H1 (cell line): ENCODE results near the gene MAN1C1. TPM values are rescaled to one million over a fixed set of nuclear protein-coding genes. Genes with fewer than 3 reads are reported as not detected.

Source experiments
- CTCF ChIA-PET: fragments of 300-600 bp; sonication (Branson Sonifier 250); formaldehyde crosslinking; loops from one replicate; lab custom pipeline; 2021; ENCODE audit not compliant: partially characterized antibody; lab: Charles Lee
- POLR2A ChIA-PET: fragments of 300-600 bp; sonication (Branson Sonifier 250); formaldehyde crosslinking; loops from one replicate; lab custom pipeline; 2021; ENCODE audit warnings: inconsistent platforms; ENCODE audit not compliant: partially characterized antibody; lab: Charles Lee
- DNase-seq, 2 experiments: peaks; one replicate each; pipeline versions ENCODE4 v3.0.0 to v3.0.0-alpha.2; 2010 to 2022; ENCODE audit warnings: low spot score in 2 of 2, low read depth in 1 of 2, mixed read lengths in 1 of 2
- FAIRE-seq: peaks from 2 replicates; lab custom pipeline; 2011; peaks lifted over from hg19 to GRCh38; lab: Jason Lieb, UNC
- H2AFZ ChIP-seq: 2 replicates; pipeline ENCODE4 v1.8.1; 2012; ENCODE audit warnings: low read length, inconsistent platforms
- H2AK5ac ChIP-seq: 2 replicates; pipeline ENCODE4 v1.6.1; 2013; ENCODE audit warnings: low read depth, low read length
- H2BK120ac ChIP-seq: replicated peaks from 2 replicates; pipeline ENCODE3; 2013; ENCODE audit warnings: low read depth, low read length, inconsistent platforms
- H2BK12ac ChIP-seq: 2 replicates; pipeline ENCODE4 v1.6.1; 2013; ENCODE audit warnings: low read depth, low read length
- H2BK15ac ChIP-seq: 2 replicates; pipeline ENCODE4 v1.6.1; 2013; ENCODE audit warnings: low read length
- H2BK20ac ChIP-seq: 2 replicates; pipeline ENCODE4 v1.6.1; 2013; ENCODE audit warnings: low read length
- H2BK5ac ChIP-seq: 2 replicates; pipeline ENCODE4 v1.6.1; 2013; ENCODE audit warnings: low read depth, low read length
- H3K14ac ChIP-seq: 2 replicates; pipeline ENCODE4 v1.6.1; 2013; ENCODE audit warnings: inconsistent platforms; ENCODE audit not compliant: insufficient read length
- H3K18ac ChIP-seq: 2 replicates; pipeline ENCODE4 v1.6.1; 2013; ENCODE audit warnings: low read length; ENCODE audit errors: extremely low read depth
- H3K23ac ChIP-seq: 2 replicates; pipeline ENCODE4 v1.6.1; 2013; ENCODE audit warnings: inconsistent platforms; ENCODE audit not compliant: insufficient read length
- H3K23me2 ChIP-seq: 2 replicates; pipeline ENCODE4 v1.6.1; 2013; ENCODE audit warnings: low read depth, low read length
- H3K27ac ChIP-seq: 2 replicates; pipeline ENCODE4 v1.6.1; 2011; ENCODE audit warnings: low read depth, low read length, inconsistent platforms
- H3K27me3 ChIP-seq, 4 experiments: replicated peaks in 1 of 4; 1 replicate in 1 of 4; 2 replicates in 3 of 4; pipeline versions ENCODE4 v1.6.1 to v1.8.1; 2011 to 2013; ENCODE audit warnings: low read length in 3 of 4, mild to moderate bottlenecking in 3 of 4, inconsistent platforms in 2 of 4, mixed read lengths in 2 of 4, moderate library complexity in 1 of 4; ENCODE audit not compliant: control insufficient read depth in 3 of 4, insufficient read depth in 3 of 4; ENCODE audit errors: extremely low read depth in 1 of 4
- H3K36me3 ChIP-seq, 4 experiments: 2 replicates each; pipeline versions ENCODE4 v1.6.1 to v1.8.1; 2011 to 2013; ENCODE audit warnings: mild to moderate bottlenecking in 4 of 4, low read length in 3 of 4, moderate library complexity in 2 of 4, control low read depth in 1 of 4, inconsistent platforms in 1 of 4; ENCODE audit not compliant: insufficient read depth in 4 of 4, control insufficient read depth in 2 of 4
- H3K4ac ChIP-seq: replicated peaks from 2 replicates; pipeline ENCODE3; 2013; ENCODE audit warnings: low read length, low read depth, mixed read lengths, inconsistent platforms; ENCODE audit not compliant: insufficient read length
- H3K4me1 ChIP-seq, 4 experiments: replicated peaks in 1 of 4; 1 replicate in 1 of 4; 2 replicates in 3 of 4; pipeline versions ENCODE4 v1.6.1 to v1.8.1; 2011 to 2013; ENCODE audit warnings: low read length in 3 of 4, inconsistent platforms in 2 of 4, mixed read lengths in 1 of 4; ENCODE audit not compliant: insufficient read depth in 4 of 4, control insufficient read depth in 3 of 4
- H3K4me2 ChIP-seq, 2 experiments: 2 replicates each; pipeline versions ENCODE4 v1.6.1 to v1.8.1; 2011 to 2013; ENCODE audit warnings: low read depth in 2 of 2, low read length in 2 of 2, control low read depth in 1 of 2, inconsistent platforms in 1 of 2, mild to moderate bottlenecking in 1 of 2; ENCODE audit not compliant: insufficient read depth in 1 of 2
- H3K4me3 ChIP-seq, 4 experiments: fragments of 200-600, 300-600 bp in 1 of 4; sonication (generic), shearing (Covaris generic), sonication (Bioruptor Twin) in 1 of 4; 2 replicates each; pipeline versions ENCODE4 v1.5.1 to v1.8.1; 2011 to 2016; ENCODE audit warnings: low read length in 4 of 4, low read depth in 3 of 4, control low read depth in 2 of 4, inconsistent platforms in 2 of 4, mild to moderate bottlenecking in 2 of 4, mixed read lengths in 1 of 4, moderate library complexity in 1 of 4; ENCODE audit not compliant: insufficient read depth in 2 of 4; ENCODE audit errors: extremely low read depth in 1 of 4
- H3K56ac ChIP-seq: replicated peaks from 2 replicates; pipeline ENCODE3; 2013; ENCODE audit warnings: low read depth, mild to moderate bottlenecking, mixed read lengths, low read length, inconsistent platforms; ENCODE audit not compliant: insufficient read length
- H3K79me1 ChIP-seq: 2 replicates; pipeline ENCODE4 v1.6.1; 2013; ENCODE audit warnings: low read depth, low read length, control low read depth
- H3K79me2 ChIP-seq, 2 experiments: 2 replicates each; pipeline versions ENCODE4 v1.6.1 to v1.8.1; 2012 to 2013; ENCODE audit warnings: low read length in 2 of 2, mild to moderate bottlenecking in 2 of 2, inconsistent platforms in 1 of 2; ENCODE audit not compliant: insufficient read depth in 2 of 2, control insufficient read depth in 1 of 2
- H3K9ac ChIP-seq, 4 experiments: replicated peaks in 1 of 4; 1 replicate in 1 of 4; 2 replicates in 3 of 4; pipeline versions ENCODE4 v1.6.1 to v1.8.1; 2011 to 2013; ENCODE audit warnings: low read depth in 3 of 4, low read length in 3 of 4, control low read depth in 2 of 4, mild to moderate bottlenecking in 2 of 4, moderate library complexity in 2 of 4, inconsistent platforms in 1 of 4; ENCODE audit errors: extremely low read depth in 1 of 4
- H3K9me3 ChIP-seq, 2 experiments: 2 replicates each; pipeline versions ENCODE4 v1.6.1 to v1.8.1; 2012 to 2013; ENCODE audit warnings: mild to moderate bottlenecking in 2 of 2, moderate library complexity in 2 of 2, control low read depth in 1 of 2, inconsistent platforms in 1 of 2, low read depth in 1 of 2, low read length in 1 of 2, mixed read lengths in 1 of 2; ENCODE audit not compliant: insufficient read depth in 2 of 2
- H4K20me1 ChIP-seq, 2 experiments: replicated peaks in 1 of 2; 2 replicates each; pipeline versions ENCODE3 to v1.8.1; 2011 to 2013; ENCODE audit warnings: inconsistent platforms in 2 of 2, low read length in 2 of 2, mild to moderate bottlenecking in 1 of 2; ENCODE audit not compliant: insufficient read depth in 2 of 2, control insufficient read depth in 1 of 2
- H4K5ac ChIP-seq: 2 replicates; pipeline ENCODE4 v1.6.1; 2013; ENCODE audit warnings: low read length, low read depth, mixed read lengths, inconsistent platforms; ENCODE audit not compliant: insufficient read length
- H4K8ac ChIP-seq: 2 replicates; pipeline ENCODE4 v1.8.0; 2013; ENCODE audit warnings: mild to moderate bottlenecking, moderate library complexity, low read length, inconsistent platforms; ENCODE audit not compliant: insufficient read depth; ENCODE audit errors: extremely low read depth
- H4K91ac ChIP-seq: replicated peaks from 2 replicates; pipeline ENCODE3; 2013; ENCODE audit warnings: low read length, mixed read lengths, inconsistent platforms; ENCODE audit not compliant: insufficient read length
- BRCA1 ChIP-seq: IDR thresholded peaks from 2 replicates; pipeline ENCODE4 v1.6.1; 2012; ENCODE audit warnings: low read depth, low read length, improper control_type of control experiment
- CBX5 ChIP-seq: fragments of 300-800, 300-1000 bp; sonication (generic); IDR thresholded peaks from 2 replicates; pipeline ENCODE4 v1.7.1; 2016; ENCODE audit warnings: antibody characterized with exemption, low read length, low read depth
- CHD1 ChIP-seq: IDR thresholded peaks from 2 replicates; pipeline ENCODE4 v1.6.1; 2012; ENCODE audit warnings: low read depth, low read length, improper control_type of control experiment
- FOSL1 ChIP-seq: IDR thresholded peaks from 2 replicates; pipeline ENCODE4 v1.6.1; 2011; ENCODE audit warnings: mild to moderate bottlenecking, low read depth, low read length, moderate library complexity; ENCODE audit not compliant: insufficient read depth
- GABPA ChIP-seq: IDR thresholded peaks from 2 replicates; pipeline ENCODE4 v1.6.1; 2011; ENCODE audit warnings: mild to moderate bottlenecking, low read length, moderate library complexity, borderline replicate concordance; ENCODE audit not compliant: insufficient read depth
- GTF2F1 ChIP-seq: IDR thresholded peaks from 2 replicates; pipeline ENCODE4 v1.6.1; 2012; ENCODE audit warnings: low read depth, low read length, improper control_type of control experiment, borderline replicate concordance
- MAFK ChIP-seq: IDR thresholded peaks from 2 replicates; pipeline ENCODE4 v1.6.1; 2012; ENCODE audit warnings: low read depth, mild to moderate bottlenecking, improper control_type of control experiment, low read length
- POLR2A ChIP-seq, 2 experiments: IDR thresholded peaks; 1 replicate in 1 of 2; 2 replicates in 1 of 2; pipeline ENCODE4 v1.6.1; 2011; ENCODE audit warnings: low read depth in 2 of 2, low read length in 2 of 2, mild to moderate bottlenecking in 2 of 2; ENCODE audit errors: control extremely low read depth in 1 of 2
- RFX5 ChIP-seq: IDR thresholded peaks from 2 replicates; pipeline ENCODE4 v1.6.1; 2011; ENCODE audit warnings: low read depth, low read length, improper control_type of control experiment, borderline replicate concordance
- SP4 ChIP-seq: IDR thresholded peaks from 2 replicates; pipeline ENCODE4 v1.6.1; 2012; ENCODE audit warnings: low read length, inconsistent platforms
- SUZ12 ChIP-seq: fragments of 200-600 bp; sonication (generic); IDR thresholded peaks from 2 replicates; pipeline ENCODE4 v1.6.1; 2012; ENCODE audit warnings: mild to moderate bottlenecking, inconsistent platforms, low read length, moderate library complexity, mixed read lengths
- WGBS, 2 experiments: shearing (Covaris generic) in 1 of 2; methylation state at CpG; one replicate each; pipeline versions ENCODE4 v1.1.6 to v1.1.7; 2013 to 2015; ENCODE audit warnings: low lambda C conversion rate in 2 of 2, mixed read lengths in 2 of 2, inconsistent platforms in 1 of 2, low coverage in 1 of 2, missing lambda C conversion rate in 1 of 2; ENCODE audit not compliant: insufficient replicate concordance in 2 of 2, insufficient coverage in 1 of 2, insufficient read length in 1 of 2; ENCODE audit errors: extremely low coverage in 1 of 2, missing lambda C conversion rate in 1 of 2; 5-methylcytosine and 5-hydroxymethylcytosine counted together
- polyA plus RNA-seq, 7 experiments: library from polyadenylated mRNA; depleted of rRNA in 3 of 7; stranded (reverse) in 5 of 7; unstranded in 2 of 7; fragments of >200 nt in 5 of 7; fragments of 200-250 nt in 2 of 7; gene quantifications; 1 replicate in 5 of 7; 2 replicates in 1 of 7; 4 replicates in 1 of 7; pipeline versions ENCODE4 v1.2.1 to v1.2.3, GENCODE V29; 2011 to 2013; ENCODE audit warnings: missing spikeins in 2 of 7, mixed read lengths in 2 of 7
- total RNA-seq: library from RNA; stranded (reverse); fragmentation: NEBNext Ultra II Directional; extraction: Animal tissue kit (Norgen Biotek cat#: 25700); gene quantifications from 2 replicates; pipeline ENCODE4 v1.2.1, GENCODE V29; 2021
- TF ChIP-seq, protein P1 (sequence below): IDR thresholded peaks from 2 replicates; pipeline ENCODE4 v1.6.1; 2012; ENCODE audit warnings: low read length, inconsistent platforms

MAN1C1 gene
- total and polyA plus RNA-seq, 2 of the 8 experiments (the other 6 are each of a cell fraction or from before 2014, with no cell fraction given): 7.8 to 15.2 TPM

DNA sequence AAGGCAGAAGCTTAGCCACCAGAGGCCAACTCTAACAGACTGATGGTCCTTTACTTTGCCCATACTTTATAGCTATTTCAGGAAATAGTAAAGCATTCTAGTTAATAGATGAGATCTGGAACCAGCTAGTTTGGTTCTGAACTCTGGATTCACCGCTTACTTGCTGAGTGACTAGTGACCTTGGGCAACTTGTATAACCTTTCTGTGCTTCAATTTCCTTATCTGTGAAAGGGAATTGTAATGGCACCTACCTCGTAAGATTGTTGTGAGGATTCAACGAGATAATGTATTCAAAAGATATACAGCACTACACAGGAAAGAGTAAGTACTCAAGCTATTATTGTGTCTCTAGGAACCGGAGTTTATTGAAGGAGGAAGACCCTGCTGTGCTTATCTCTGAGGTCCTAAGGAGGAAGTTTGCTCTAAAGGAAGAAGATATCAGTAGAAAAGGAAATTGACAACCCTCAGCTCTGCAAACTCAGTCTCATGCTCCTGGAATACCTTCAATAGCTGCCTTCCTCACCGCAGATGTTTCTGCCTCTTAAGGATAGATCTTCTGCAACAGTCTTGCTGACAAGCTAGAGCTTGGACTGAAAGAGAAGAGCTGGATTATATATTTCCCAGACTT, 215.1 kb downstream of the MAN1C1 start:
- WGBS, 2 experiments: 70% methylated on average over 5 of the region's 5 CpGs; no CpG with 5 or more reads in 1 of the 2 experiments
- H3K27me3 ChIP-seq: no peaks in the 10 kb centered on the region
- H2AK5ac ChIP-seq: no peak overlapping the region
- no peak overlapping the region for H2BK20ac ChIP-seq
- no peak overlapping the region for H4K91ac ChIP-seq
- no peak overlapping the region for H3K56ac ChIP-seq
- H4K8ac ChIP-seq: no peak overlapping the region
- no peak overlapping the region for H2BK15ac ChIP-seq
- no peak overlapping the region for H3K23ac ChIP-seq
- H3K79me2 ChIP-seq: no peaks in the 10 kb centered on the region
- no peak overlapping the region for H3K9ac ChIP-seq
- no peak overlapping the region for H2BK12ac ChIP-seq
- H3K4me2 ChIP-seq: no peak overlapping the region
- POLR2A ChIA-PET: interaction anchor here (1.0 to 1.4 kb wide), 4 partner anchors 8 to 16 kb away, joined by 3 to 4 read pairs (median 4); no protein-coding TSS in a partner anchor
- no peak overlapping the region for H2BK5ac ChIP-seq
- no peak overlapping the region for H3K4me3 ChIP-seq
- no peak overlapping the region for H2AFZ ChIP-seq
- H3K36me3 ChIP-seq: peaks cover 23 to 87% (median 66%) of the 10 kb centered on the region in 4 experiments
- H3K4ac ChIP-seq: no peak overlapping the region
- no peak overlapping the region for H3K27ac ChIP-seq
- no peak overlapping the region for H3K18ac ChIP-seq
- H4K5ac ChIP-seq: no peak overlapping the region
- CTCF ChIA-PET: interaction anchor here (0.6 to 1.7 kb wide), 9 partner anchors 10 to 266 kb away, joined by 3 to 6 read pairs (median 3); partner anchors contain the start of genes MTFR1L and PAFAH2
- no peaks in the 10 kb centered on the region for H3K23me2 ChIP-seq
- H3K79me1 ChIP-seq: no peaks in the 10 kb centered on the region; the same call in 1 of the 2 replicates
- H3K9me3 ChIP-seq: no peaks in the 10 kb centered on the region
- no peaks in the 10 kb centered on the region for H3K4me1 ChIP-seq
- FAIRE-seq (no peak), DNase-seq (no peak)
- peaks cover 2 to 4% of the 10 kb centered on the region in 2 experiments for H4K20me1 ChIP-seq
- no peak overlapping the region for H2BK120ac ChIP-seq
- H3K14ac ChIP-seq: no peak overlapping the region
- no peak for TF ChIP-seq RFX5
- no peak for TF ChIP-seq CHD1
- no peak for TF ChIP-seq GABPA
- no peak for TF ChIP-seq BRCA1
- TF ChIP-seq, protein P1, sequence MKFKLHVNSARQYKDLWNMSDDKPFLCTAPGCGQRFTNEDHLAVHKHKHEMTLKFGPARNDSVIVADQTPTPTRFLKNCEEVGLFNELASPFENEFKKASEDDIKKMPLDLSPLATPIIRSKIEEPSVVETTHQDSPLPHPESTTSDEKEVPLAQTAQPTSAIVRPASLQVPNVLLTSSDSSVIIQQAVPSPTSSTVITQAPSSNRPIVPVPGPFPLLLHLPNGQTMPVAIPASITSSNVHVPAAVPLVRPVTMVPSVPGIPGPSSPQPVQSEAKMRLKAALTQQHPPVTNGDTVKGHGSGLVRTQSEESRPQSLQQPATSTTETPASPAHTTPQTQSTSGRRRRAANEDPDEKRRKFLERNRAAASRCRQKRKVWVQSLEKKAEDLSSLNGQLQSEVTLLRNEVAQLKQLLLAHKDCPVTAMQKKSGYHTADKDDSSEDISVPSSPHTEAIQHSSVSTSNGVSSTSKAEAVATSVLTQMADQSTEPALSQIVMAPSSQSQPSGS: no peak
- TF ChIP-seq MAFK: no peak
- TF ChIP-seq SP4: no peak
- no peak for TF ChIP-seq GTF2F1
- TF ChIP-seq FOSL1: no peak
- TF ChIP-seq POLR2A (IDR thresholded peaks at IDR 0.05; ENCODE audit: control extremely low read depth in 1 of 2, low read depth in 2 of 2, low read length in 2 of 2): no peak
- TF ChIP-seq SUZ12: no peak
- TF ChIP-seq CBX5: no peak
